H1 (cell line): ENCODE results near the gene MYH9. TPM values are rescaled to one million over a fixed set of nuclear protein-coding genes. Genes with fewer than 3 reads are reported as not detected.

Experiments used
- CTCF ChIA-PET: fragments of 300-600 bp; sonication (Branson Sonifier 250); formaldehyde crosslinking; loops from one replicate; lab custom pipeline; 2021; ENCODE audit not compliant: partially characterized antibody; lab: Charles Lee
- POLR2A ChIA-PET: fragments of 300-600 bp; sonication (Branson Sonifier 250); formaldehyde crosslinking; loops from one replicate; lab custom pipeline; 2021; ENCODE audit warnings: inconsistent platforms; ENCODE audit not compliant: partially characterized antibody; lab: Charles Lee
- DNase-seq, 2 experiments: peaks; one replicate each; pipeline versions ENCODE4 v3.0.0 to v3.0.0-alpha.2; 2010 to 2022; ENCODE audit warnings: low spot score in 2 of 2, low read depth in 1 of 2, mixed read lengths in 1 of 2
- FAIRE-seq: peaks from 2 replicates; lab custom pipeline; 2011; peaks lifted over from hg19 to GRCh38; lab: Jason Lieb, UNC
- H2AFZ ChIP-seq: 2 replicates; pipeline ENCODE4 v1.8.1; 2012; ENCODE audit warnings: low read length, inconsistent platforms
- H2AK5ac ChIP-seq: 2 replicates; pipeline ENCODE4 v1.6.1; 2013; ENCODE audit warnings: low read depth, low read length
- H2BK120ac ChIP-seq: replicated peaks from 2 replicates; pipeline ENCODE3; 2013; ENCODE audit warnings: low read depth, low read length, inconsistent platforms
- H2BK12ac ChIP-seq: 2 replicates; pipeline ENCODE4 v1.6.1; 2013; ENCODE audit warnings: low read depth, low read length
- H2BK15ac ChIP-seq: 2 replicates; pipeline ENCODE4 v1.6.1; 2013; ENCODE audit warnings: low read length
- H2BK20ac ChIP-seq: 2 replicates; pipeline ENCODE4 v1.6.1; 2013; ENCODE audit warnings: low read length
- H2BK5ac ChIP-seq: 2 replicates; pipeline ENCODE4 v1.6.1; 2013; ENCODE audit warnings: low read depth, low read length
- H3K14ac ChIP-seq: 2 replicates; pipeline ENCODE4 v1.6.1; 2013; ENCODE audit warnings: inconsistent platforms; ENCODE audit not compliant: insufficient read length
- H3K18ac ChIP-seq: 2 replicates; pipeline ENCODE4 v1.6.1; 2013; ENCODE audit warnings: low read length; ENCODE audit errors: extremely low read depth
- H3K23ac ChIP-seq: 2 replicates; pipeline ENCODE4 v1.6.1; 2013; ENCODE audit warnings: inconsistent platforms; ENCODE audit not compliant: insufficient read length
- H3K23me2 ChIP-seq: 2 replicates; pipeline ENCODE4 v1.6.1; 2013; ENCODE audit warnings: low read depth, low read length
- H3K27ac ChIP-seq: 2 replicates; pipeline ENCODE4 v1.6.1; 2011; ENCODE audit warnings: low read depth, low read length, inconsistent platforms
- H3K27me3 ChIP-seq, 4 experiments: replicated peaks in 1 of 4; 1 replicate in 1 of 4; 2 replicates in 3 of 4; pipeline versions ENCODE4 v1.6.1 to v1.8.1; 2011 to 2013; ENCODE audit warnings: low read length in 3 of 4, mild to moderate bottlenecking in 3 of 4, inconsistent platforms in 2 of 4, mixed read lengths in 2 of 4, moderate library complexity in 1 of 4; ENCODE audit not compliant: control insufficient read depth in 3 of 4, insufficient read depth in 3 of 4; ENCODE audit errors: extremely low read depth in 1 of 4
- H3K36me3 ChIP-seq, 4 experiments: 2 replicates each; pipeline versions ENCODE4 v1.6.1 to v1.8.1; 2011 to 2013; ENCODE audit warnings: mild to moderate bottlenecking in 4 of 4, low read length in 3 of 4, moderate library complexity in 2 of 4, control low read depth in 1 of 4, inconsistent platforms in 1 of 4; ENCODE audit not compliant: insufficient read depth in 4 of 4, control insufficient read depth in 2 of 4
- H3K4ac ChIP-seq: replicated peaks from 2 replicates; pipeline ENCODE3; 2013; ENCODE audit warnings: low read length, low read depth, mixed read lengths, inconsistent platforms; ENCODE audit not compliant: insufficient read length
- H3K4me1 ChIP-seq, 4 experiments: replicated peaks in 1 of 4; 1 replicate in 1 of 4; 2 replicates in 3 of 4; pipeline versions ENCODE4 v1.6.1 to v1.8.1; 2011 to 2013; ENCODE audit warnings: low read length in 3 of 4, inconsistent platforms in 2 of 4, mixed read lengths in 1 of 4; ENCODE audit not compliant: insufficient read depth in 4 of 4, control insufficient read depth in 3 of 4
- H3K4me2 ChIP-seq, 2 experiments: 2 replicates each; pipeline versions ENCODE4 v1.6.1 to v1.8.1; 2011 to 2013; ENCODE audit warnings: low read depth in 2 of 2, low read length in 2 of 2, control low read depth in 1 of 2, inconsistent platforms in 1 of 2, mild to moderate bottlenecking in 1 of 2; ENCODE audit not compliant: insufficient read depth in 1 of 2
- H3K4me3 ChIP-seq, 4 experiments: fragments of 200-600, 300-600 bp in 1 of 4; sonication (generic), shearing (Covaris generic), sonication (Bioruptor Twin) in 1 of 4; 2 replicates each; pipeline versions ENCODE4 v1.5.1 to v1.8.1; 2011 to 2016; ENCODE audit warnings: low read length in 4 of 4, low read depth in 3 of 4, control low read depth in 2 of 4, inconsistent platforms in 2 of 4, mild to moderate bottlenecking in 2 of 4, mixed read lengths in 1 of 4, moderate library complexity in 1 of 4; ENCODE audit not compliant: insufficient read depth in 2 of 4; ENCODE audit errors: extremely low read depth in 1 of 4
- H3K56ac ChIP-seq: replicated peaks from 2 replicates; pipeline ENCODE3; 2013; ENCODE audit warnings: low read depth, mild to moderate bottlenecking, mixed read lengths, low read length, inconsistent platforms; ENCODE audit not compliant: insufficient read length
- H3K79me1 ChIP-seq: 2 replicates; pipeline ENCODE4 v1.6.1; 2013; ENCODE audit warnings: low read depth, low read length, control low read depth
- H3K79me2 ChIP-seq, 2 experiments: 2 replicates each; pipeline versions ENCODE4 v1.6.1 to v1.8.1; 2012 to 2013; ENCODE audit warnings: low read length in 2 of 2, mild to moderate bottlenecking in 2 of 2, inconsistent platforms in 1 of 2; ENCODE audit not compliant: insufficient read depth in 2 of 2, control insufficient read depth in 1 of 2
- H3K9ac ChIP-seq, 4 experiments: replicated peaks in 1 of 4; 1 replicate in 1 of 4; 2 replicates in 3 of 4; pipeline versions ENCODE4 v1.6.1 to v1.8.1; 2011 to 2013; ENCODE audit warnings: low read depth in 3 of 4, low read length in 3 of 4, control low read depth in 2 of 4, mild to moderate bottlenecking in 2 of 4, moderate library complexity in 2 of 4, inconsistent platforms in 1 of 4; ENCODE audit errors: extremely low read depth in 1 of 4
- H3K9me3 ChIP-seq, 2 experiments: 2 replicates each; pipeline versions ENCODE4 v1.6.1 to v1.8.1; 2012 to 2013; ENCODE audit warnings: mild to moderate bottlenecking in 2 of 2, moderate library complexity in 2 of 2, control low read depth in 1 of 2, inconsistent platforms in 1 of 2, low read depth in 1 of 2, low read length in 1 of 2, mixed read lengths in 1 of 2; ENCODE audit not compliant: insufficient read depth in 2 of 2
- H4K20me1 ChIP-seq, 2 experiments: replicated peaks in 1 of 2; 2 replicates each; pipeline versions ENCODE3 to v1.8.1; 2011 to 2013; ENCODE audit warnings: inconsistent platforms in 2 of 2, low read length in 2 of 2, mild to moderate bottlenecking in 1 of 2; ENCODE audit not compliant: insufficient read depth in 2 of 2, control insufficient read depth in 1 of 2
- H4K5ac ChIP-seq: 2 replicates; pipeline ENCODE4 v1.6.1; 2013; ENCODE audit warnings: low read length, low read depth, mixed read lengths, inconsistent platforms; ENCODE audit not compliant: insufficient read length
- H4K8ac ChIP-seq: 2 replicates; pipeline ENCODE4 v1.8.0; 2013; ENCODE audit warnings: mild to moderate bottlenecking, moderate library complexity, low read length, inconsistent platforms; ENCODE audit not compliant: insufficient read depth; ENCODE audit errors: extremely low read depth
- H4K91ac ChIP-seq: replicated peaks from 2 replicates; pipeline ENCODE3; 2013; ENCODE audit warnings: low read length, mixed read lengths, inconsistent platforms; ENCODE audit not compliant: insufficient read length
- KDM5A ChIP-seq: fragments of 200-600 bp; IDR thresholded peaks from 2 replicates; pipeline ENCODE4 v1.7.1; 2012; ENCODE audit warnings: mild to moderate bottlenecking, low read length, inconsistent platforms, mixed read lengths
- WGBS, 2 experiments: shearing (Covaris generic) in 1 of 2; methylation state at CpG; one replicate each; pipeline versions ENCODE4 v1.1.6 to v1.1.7; 2013 to 2015; ENCODE audit warnings: low lambda C conversion rate in 2 of 2, mixed read lengths in 2 of 2, inconsistent platforms in 1 of 2, low coverage in 1 of 2, missing lambda C conversion rate in 1 of 2; ENCODE audit not compliant: insufficient replicate concordance in 2 of 2, insufficient coverage in 1 of 2, insufficient read length in 1 of 2; ENCODE audit errors: extremely low coverage in 1 of 2, missing lambda C conversion rate in 1 of 2; 5-methylcytosine and 5-hydroxymethylcytosine counted together
- polyA plus RNA-seq, 7 experiments: library from polyadenylated mRNA; depleted of rRNA in 3 of 7; stranded (reverse) in 5 of 7; unstranded in 2 of 7; fragments of >200 nt in 5 of 7; fragments of 200-250 nt in 2 of 7; gene quantifications; 1 replicate in 5 of 7; 2 replicates in 1 of 7; 4 replicates in 1 of 7; pipeline versions ENCODE4 v1.2.1 to v1.2.3, GENCODE V29; 2011 to 2013; ENCODE audit warnings: missing spikeins in 2 of 7, mixed read lengths in 2 of 7
- total RNA-seq: library from RNA; stranded (reverse); fragmentation: NEBNext Ultra II Directional; extraction: Animal tissue kit (Norgen Biotek cat#: 25700); gene quantifications from 2 replicates; pipeline ENCODE4 v1.2.1, GENCODE V29; 2021

The MYH9 gene
- total and polyA plus RNA-seq, 2 of the 8 experiments (the other 6 are each of a cell fraction or from before 2014, with no cell fraction given) = 24.9 to 322 TPM

DNA sequence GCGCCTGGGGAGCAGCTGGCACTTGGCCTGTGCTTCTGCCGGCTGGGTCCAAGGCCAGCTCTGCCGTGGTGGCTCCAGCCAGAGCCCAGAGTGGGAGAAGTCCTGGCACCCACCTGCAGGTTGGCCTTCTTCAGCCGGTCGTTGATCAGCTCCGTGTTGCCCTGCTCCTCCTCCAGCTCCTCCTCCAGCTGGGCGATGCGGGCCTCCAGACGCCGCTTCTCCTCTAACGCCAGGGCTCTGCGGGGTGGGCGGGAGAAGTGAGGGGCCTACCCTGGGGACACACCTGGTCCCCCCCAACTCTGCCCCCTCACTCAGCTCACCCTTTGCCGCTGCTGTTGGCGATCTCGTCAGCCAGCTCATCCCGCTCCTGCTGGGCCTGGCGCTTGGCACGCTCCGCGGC, 102.2 kb downstream of the MYH9 start:
- Histone ChIP-seq H3K18ac (no peak overlapping the region), H3K9me3 (no peaks in the 10 kb centered on the region), H3K4me3 (no peak overlapping the region), H3K4me1 (peaks cover 0 to 3% (median 0%) of the 10 kb centered on the region in 4 experiments; a peak in 3 of 7 replicates), H4K5ac (no peak overlapping the region)
- DNase-seq = no peak
- CTCF ChIA-PET = interaction anchor here (0.5 to 8.0 kb wide), 34 partner anchors 9 to 222 kb away, joined by 3 to 159 read pairs (median 4); partner anchors contain the start of genes APOL2 and FOXRED2
- no peak for TF ChIP-seq KDM5A
- TF ChIP-seq, all 59 proteins: peak for 0
- Histone ChIP-seq H4K20me1 (peaks cover 0 to 9% of the 10 kb centered on the region in 2 experiments), H3K23me2 (no peaks in the 10 kb centered on the region), H3K9ac (no peak overlapping the region), H3K23ac (no peak overlapping the region), H3K4me2 (no peak overlapping the region), H3K79me1 (no peaks in the 10 kb centered on the region), H3K36me3 (peaks cover 48 to 76% (median 70%) of the 10 kb centered on the region in 4 experiments), H4K8ac (peak overlapping the region; percentile 28), H3K14ac (no peak overlapping the region), H2BK12ac (no peak overlapping the region), H3K56ac (no peak overlapping the region), H2AFZ (no peak overlapping the region), H2BK5ac (no peak overlapping the region; the same call in 1 of the 2 replicates), H2BK120ac (no peak overlapping the region), H4K91ac (no peak overlapping the region), H2AK5ac (no peak overlapping the region), H2BK20ac (no peak overlapping the region), H2BK15ac (no peak overlapping the region), H3K4ac (no peak overlapping the region), H3K79me2 (no peaks in the 10 kb centered on the region), H3K27me3 (no peaks in the 10 kb centered on the region), H3K27ac (0 out of 2 replicates have a peak overlapping the region, but pooled peaks have one; percentile 49)
- POLR2A ChIA-PET = no interaction called here
- no peak for FAIRE-seq
- WGBS, 2 experiments = 92% methylated on average over 8 of the region's 21 CpGs; no CpG with 5 or more reads in 1 of the 2 experiments
